OCI-LY1 (cell line): ENCODE results near the gene TMEM176B.

ENCODE experiments used
- EZH2 ChIP-seq: fragments of 200-600 bp; sonication (generic), shearing (Covaris generic); IDR thresholded peaks from 2 replicates; pipeline ENCODE4 v1.8.0; 2017; ENCODE audit warnings: borderline replicate concordance, mixed run types, mild to moderate bottlenecking, antibody characterized with exemption, low read length, moderate library complexity, mixed read lengths
- TF ChIP-seq, protein P1 (sequence below): fragments of 200-600 bp; sonication (generic), shearing (Covaris generic); IDR thresholded peaks from 2 replicates; pipeline ENCODE4 v1.5.1; 2017; ENCODE audit warnings: mild to moderate bottlenecking, antibody characterized with exemption, low read length, moderate library complexity, mixed read lengths

DNA sequence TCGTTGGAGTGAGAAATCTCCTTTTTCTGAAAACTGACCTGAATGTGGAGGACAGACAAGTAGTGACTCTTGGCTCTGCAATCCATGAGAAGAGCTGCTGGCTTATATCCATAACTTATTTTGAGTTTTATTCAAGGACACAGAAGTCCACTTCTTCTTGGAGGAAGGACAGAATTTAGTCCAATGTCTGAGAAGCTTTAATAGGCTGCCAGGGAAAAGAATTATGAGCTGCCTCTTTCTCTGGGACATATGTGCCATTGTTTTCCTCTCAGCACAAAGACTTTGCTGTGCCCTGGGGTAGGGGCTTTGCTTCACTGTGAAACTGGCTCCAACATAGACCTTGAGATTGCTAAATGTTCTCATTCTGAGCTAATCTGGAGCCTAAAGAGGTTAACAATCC, 31.7 kb upstream of the TMEM176B start:
- TF ChIP-seq, protein P1, sequence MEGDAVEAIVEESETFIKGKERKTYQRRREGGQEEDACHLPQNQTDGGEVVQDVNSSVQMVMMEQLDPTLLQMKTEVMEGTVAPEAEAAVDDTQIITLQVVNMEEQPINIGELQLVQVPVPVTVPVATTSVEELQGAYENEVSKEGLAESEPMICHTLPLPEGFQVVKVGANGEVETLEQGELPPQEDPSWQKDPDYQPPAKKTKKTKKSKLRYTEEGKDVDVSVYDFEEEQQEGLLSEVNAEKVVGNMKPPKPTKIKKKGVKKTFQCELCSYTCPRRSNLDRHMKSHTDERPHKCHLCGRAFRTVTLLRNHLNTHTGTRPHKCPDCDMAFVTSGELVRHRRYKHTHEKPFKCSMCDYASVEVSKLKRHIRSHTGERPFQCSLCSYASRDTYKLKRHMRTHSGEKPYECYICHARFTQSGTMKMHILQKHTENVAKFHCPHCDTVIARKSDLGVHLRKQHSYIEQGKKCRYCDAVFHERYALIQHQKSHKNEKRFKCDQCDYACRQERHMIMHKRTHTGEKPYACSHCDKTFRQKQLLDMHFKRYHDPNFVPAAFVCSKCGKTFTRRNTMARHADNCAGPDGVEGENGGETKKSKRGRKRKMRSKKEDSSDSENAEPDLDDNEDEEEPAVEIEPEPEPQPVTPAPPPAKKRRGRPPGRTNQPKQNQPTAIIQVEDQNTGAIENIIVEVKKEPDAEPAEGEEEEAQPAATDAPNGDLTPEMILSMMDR, result no peak
- no peak for TF ChIP-seq EZH2
